K562 treated with DMSO at 1 percent for 4 hours (cell line): ENCODE results near the gene POU3F2. TPM values are rescaled to one million over a fixed set of nuclear protein-coding genes. Genes with fewer than 3 reads are reported as not detected.

Experiments used
- total RNA-seq: library from RNA; unstranded; fragments of 300-600 nt; gene quantifications from 2 replicates; pipeline ENCODE4 v1.2.3, GENCODE V29; 2022; ENCODE audit not compliant: insufficient read depth

The POU3F2 gene
- 0.22 and 0.70 TPM in 2 replicates for total RNA-seq

DNA sequence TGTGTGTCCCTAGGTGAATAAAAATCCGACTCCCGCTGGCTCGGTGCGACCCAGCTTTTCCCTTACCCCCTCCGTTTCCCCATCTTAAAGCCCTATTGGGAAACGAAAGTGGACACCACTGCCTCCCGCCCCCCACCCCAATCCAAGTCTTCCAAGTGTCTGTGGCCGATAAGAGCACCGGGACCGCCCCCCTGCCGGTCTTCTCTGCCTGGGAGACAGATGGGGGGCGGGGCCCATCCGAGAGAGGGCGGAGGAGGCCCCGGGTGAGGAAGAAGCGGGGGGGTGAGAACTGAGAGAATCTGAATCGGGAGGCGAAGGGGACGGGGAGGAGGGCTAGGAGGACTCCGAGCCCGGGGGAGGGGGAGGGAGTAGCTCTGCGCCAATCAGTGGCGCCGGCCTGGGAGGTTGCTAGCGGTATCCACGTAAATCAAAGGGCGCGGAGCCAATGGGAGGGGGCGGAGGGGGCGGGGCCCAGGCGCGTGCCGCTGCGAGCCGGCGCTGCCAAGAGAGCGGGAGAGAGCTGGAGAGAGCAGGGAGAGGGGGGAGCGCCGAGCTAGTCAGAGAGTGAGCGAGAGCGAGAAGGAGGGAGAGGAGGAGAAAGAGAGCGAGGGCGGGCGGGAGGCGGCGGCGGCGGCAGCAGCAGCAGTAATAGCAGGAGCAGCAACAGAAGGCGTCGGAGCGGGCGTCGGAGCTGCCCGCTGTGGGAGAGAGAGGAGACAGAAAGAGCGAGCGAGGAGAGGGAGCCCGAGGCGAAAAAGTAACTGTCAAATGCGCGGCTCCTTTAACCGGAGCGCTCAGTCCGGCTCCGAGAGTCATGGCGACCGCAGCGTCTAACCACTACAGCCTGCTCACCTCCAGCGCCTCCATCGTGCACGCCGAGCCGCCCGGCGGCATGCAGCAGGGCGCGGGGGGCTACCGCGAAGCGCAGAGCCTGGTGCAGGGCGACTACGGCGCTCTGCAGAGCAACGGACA is at the start of gene POU3F2:
POU3F2 (plus strand) TSS at position 515 of the 972 bp plus-strand sequence; CDS start at position 815, 300 bp downstream.

Other genes starting within 250 kb of the POU3F2 start
- gene FBXL4, start 113.4 kb downstream of the POU3F2 start, total RNA-seq: 3.4 and 3.7 TPM in 2 replicates